Left lung (tissue), 10 donors: ENCODE results near the gene GNAO1. TPM values are rescaled to one million over a fixed set of nuclear protein-coding genes. Genes with fewer than 3 reads are reported as not detected.

Experiments
- ATAC-seq: fragments of 200-7000 bp; cut with Tn5 transposase; one replicate; pipeline ENCODE4 v1.9.1; 2020; ENCODE audit warnings: moderate library complexity
- DNase-seq, 4 donors: peaks; one replicate each; pipeline ENCODE4 v3.0.0-alpha.2; 2013 to 2020
- H3K27ac ChIP-seq, 2 donors: fragments of 200-600 bp; sonication (generic) in 1 of 2; one replicate each; pipeline versions ENCODE4 v1.5.0 to v1.8.0; 2020 to 2021
- H3K27me3 ChIP-seq, 2 donors: fragments of 200-600 bp; sonication (generic) in 1 of 2; one replicate each; pipeline versions ENCODE4 v1.5.0 to v1.8.0; 2020 to 2021
- H3K36me3 ChIP-seq, 2 donors: fragments of 200-600 bp; sonication (generic) in 1 of 2; one replicate each; pipeline versions ENCODE4 v1.5.0 to v1.8.0; 2020 to 2021
- H3K4me1 ChIP-seq, 2 donors: fragments of 200-600 bp; one replicate each; pipeline ENCODE4 v1.8.0; 2021
- H3K4me3 ChIP-seq, 2 donors: fragments of 200-600 bp; sonication (generic) in 1 of 2; one replicate each; pipeline versions ENCODE4 v1.5.0 to v1.8.0; 2020 to 2021; ENCODE audit warnings: mild to moderate bottlenecking in 1 of 2
- H3K9me3 ChIP-seq, 2 donors: fragments of 200-600 bp; sonication (generic) in 1 of 2; one replicate each; pipeline versions ENCODE4 v1.5.0 to v1.8.0; 2020 to 2021
- CTCF ChIP-seq, 2 donors: fragments of 200-600 bp; sonication (generic) in 1 of 2; IDR thresholded peaks; one replicate each; pipeline versions ENCODE4 v1.5.0 to v1.8.0; 2021; ENCODE audit warnings: antibody characterized with exemption in 2 of 2
- intact Hi-C, 2 donors: fragments of 100-400 bp; cut with DNase I; formaldehyde crosslinking; loops; one replicate each; pipeline versions ENCODE4 v1.11.2 to v1.14.2; 2022
- polyA plus RNA-seq, 6 donors: library from polyadenylated mRNA; unstranded; fragments of 120-200 nt; gene quantifications; one replicate each; pipeline ENCODE4 v1.2.1, GENCODE V29; 2013; ENCODE audit not compliant: insufficient read length in 6 of 6
- total RNA-seq, 2 donors: library from RNA; stranded (reverse); fragmentation: NEBNext Ultra II Directional; extraction: Animal tissue kit (Norgen Biotek cat#: 25700); gene quantifications; one replicate each; pipeline ENCODE4 v1.2.1, GENCODE V29; 2021
- donor health status: DM: no; HTN: yes; CAD: no.
- donor health status: DM: no; HTN: no; CAD: no.

The GNAO1 gene
- total and polyA plus RNA-seq, 8 donors = 1.3 to 34.1 (median 22.2) TPM

GRCh38 chr16:56197192-56197992 lies 6.1 kb downstream of the GNAO1 start:
- intact Hi-C loops = no loop called here
- H3K4me1 ChIP-seq = peaks cover 3 to 6% of the 10 kb centered on the region in 2 donors
- H3K27me3 ChIP-seq = peaks cover 33 to 58% of the 10 kb centered on the region in 2 donors
- H3K36me3 ChIP-seq = no peaks in the 10 kb centered on the region
- no peak for ATAC-seq
- no peak for TF ChIP-seq CTCF (IDR thresholded peaks at IDR 0.05)
- no peak overlapping the region for H3K4me3 ChIP-seq
- DNase-seq = no peak
- no peak overlapping the region for H3K27ac ChIP-seq
- H3K9me3 ChIP-seq = no peaks in the 10 kb centered on the region

- Histone ChIP-seq H3K9me3 (no peaks in the 10 kb centered on the region), H3K4me1 (peaks cover 3 to 6% of the 10 kb centered on the region in 2 donors), H3K27ac (no peak overlapping the region), H3K4me3 (no peak overlapping the region), H3K36me3 (no peaks in the 10 kb centered on the region), H3K27me3 (peaks cover 25 to 50% of the 10 kb centered on the region in 2 donors)
- ATAC-seq = no peak
- no peak for DNase-seq
- intact Hi-C loops = no loop called here
- no peak for TF ChIP-seq CTCF (IDR thresholded peaks at IDR 0.05)
Observed at GRCh38 chr16:56198006-56198754, 6.9 kb downstream of the GNAO1 start.

- H3K4me1 ChIP-seq = peaks cover 3 to 6% of the 10 kb centered on the region in 2 donors
- ATAC-seq = no peak
- H3K27me3 ChIP-seq = peaks cover 20 to 44% of the 10 kb centered on the region in 2 donors
- no peaks in the 10 kb centered on the region for H3K36me3 ChIP-seq
- TF ChIP-seq CTCF (IDR thresholded peaks at IDR 0.05) = no peak
- intact Hi-C loops = no loop called here
- no peak for DNase-seq
- no peaks in the 10 kb centered on the region for H3K9me3 ChIP-seq
- no peak overlapping the region for H3K27ac ChIP-seq
- H3K4me3 ChIP-seq = no peak overlapping the region
Observed at GRCh38 chr16:56198755-56199114, 7.4 kb downstream of the GNAO1 start.

GRCh38 chr16:56199164-56199563 lies 7.9 kb downstream of the GNAO1 start:
- Histone ChIP-seq H3K27me3 (peaks cover 16 to 40% of the 10 kb centered on the region in 2 donors), H3K36me3 (no peaks in the 10 kb centered on the region), H3K4me1 (peaks cover under 1 to 4% of the 10 kb centered on the region in 2 donors), H3K9me3 (no peaks in the 10 kb centered on the region), H3K27ac (no peak overlapping the region), H3K4me3 (no peak overlapping the region)
- ATAC-seq (no peak), DNase-seq (no peak)
- no peak for TF ChIP-seq CTCF (IDR thresholded peaks at IDR 0.05)
- intact Hi-C loops = no loop called here

GRCh38 chr16:56201030-56201429 lies 9.7 kb downstream of the GNAO1 start:
- ATAC-seq (no peak), DNase-seq (no peak)
- no peak for TF ChIP-seq CTCF (IDR thresholded peaks at IDR 0.05)
- intact Hi-C loops = no loop called here
- H3K9me3 ChIP-seq = no peaks in the 10 kb centered on the region
- no peak overlapping the region for H3K4me3 ChIP-seq
- H3K36me3 ChIP-seq = no peaks in the 10 kb centered on the region
- H3K4me1 ChIP-seq = peaks cover 0 to 3% of the 10 kb centered on the region in 2 donors
- H3K27ac ChIP-seq = no peak overlapping the region
- H3K27me3 ChIP-seq = peaks cover 3 to 21% of the 10 kb centered on the region in 2 donors
